Measurements from ENCODE around the gene WDR76. TPM values are rescaled to one million over a fixed set of nuclear protein-coding genes. Genes with fewer than 3 reads are reported as not detected.

The WDR76 gene
- polyA plus RNA-seq, 3 donors from 2014 or later = 8.3 to 8.9 (median 8.6) TPM

- Mint-ChIP-seq H3K27ac (no peak overlapping the region), H3K27me3 (ENCODE audit: low read depth in 3 of 3) (peaks cover 0 to 3% (median 2%) of the 10 kb centered on the region in 3 donors), H3K4me3 (no peak overlapping the region), H3K36me3 (no peaks in the 10 kb centered on the region), H3K9me3 (no peaks in the 10 kb centered on the region), H3K4me1 (no peaks in the 10 kb centered on the region)
- DNase-seq = no peak
Measured at GRCh38 chr15:43915631-43916325, 89.0 kb downstream of the WDR76 start.

DNA sequence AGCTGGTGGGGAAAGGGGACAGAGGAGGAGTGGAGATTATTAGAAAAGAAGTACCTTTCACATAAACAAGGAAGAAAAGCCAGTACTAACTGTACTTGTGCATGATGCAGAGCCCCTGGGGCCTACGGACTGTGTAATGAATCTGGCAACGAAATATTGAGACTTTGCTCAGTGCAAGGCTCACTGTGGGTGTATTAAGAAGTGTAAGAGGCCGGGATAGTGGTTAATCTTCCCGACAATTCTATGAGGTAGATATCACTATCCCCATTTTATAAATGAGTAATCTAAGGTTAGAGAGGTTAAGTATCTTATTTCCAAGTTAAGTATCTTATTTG, 89.5 kb downstream of the WDR76 start:
- H3K4me1 Mint-ChIP-seq = no peaks in the 10 kb centered on the region
- no peak for DNase-seq
- H3K36me3 Mint-ChIP-seq = no peaks in the 10 kb centered on the region
- H3K4me3 Mint-ChIP-seq = no peak overlapping the region
- no peaks in the 10 kb centered on the region for H3K9me3 Mint-ChIP-seq
- H3K27ac Mint-ChIP-seq = no peak overlapping the region
- H3K27me3 Mint-ChIP-seq (ENCODE audit: low read depth in 3 of 3) = peaks cover 2 to 3% (median 2%) of the 10 kb centered on the region in 3 donors

Other genes starting within 250 kb of the WDR76 start
- 1 to 10 TPM; 4.9 to 7.5 (median 7.1) TPM for gene PPIP5K1, start 236.8 kb upstream of the WDR76 start, polyA plus RNA-seq
- gene CKMT1B, start 233.0 kb upstream of the WDR76 start, polyA plus RNA-seq = not detected
- not detected for gene STRC, start 208.2 kb upstream of the WDR76 start, polyA plus RNA-seq
- under 1 TPM in 2 of 3 donors, not detected in 1; 0.34 to 0.80 TPM for gene CATSPER2, start 178.2 kb upstream of the WDR76 start, polyA plus RNA-seq
- not detected for gene CKMT1A, start 133.1 kb upstream of the WDR76 start, polyA plus RNA-seq
- 100 to 1,000 TPM; 394 to 690 (median 654) TPM for gene PDIA3, start 80.6 kb upstream of the WDR76 start, polyA plus RNA-seq
- 1 to 10 TPM in 1 of 3 donors, under 1 TPM in 1, not detected in 1; 0.78 to 1.4 TPM for gene ELL3, start 50.0 kb upstream of the WDR76 start, polyA plus RNA-seq
- 1,000 to 10,000 TPM; 1,924 to 3,752 (median 2,420) TPM for gene SERF2, start 34.7 kb upstream of the WDR76 start, polyA plus RNA-seq
- 1 to 10 TPM in 2 of 3 donors, under 1 TPM in 1; 0.72 to 3.4 (median 1.3) TPM for gene SERINC4, start 26.8 kb upstream of the WDR76 start, polyA plus RNA-seq
- gene HYPK, start 26.4 kb upstream of the WDR76 start, polyA plus RNA-seq = 10 to 100 TPM in 2 of 3 donors, 1 to 10 TPM in 1; 4.1 to 20.3 (median 10.0) TPM
- 10 to 100 TPM in 2 of 3 donors, 1 to 10 TPM in 1; 6.7 to 21.3 (median 10.4) TPM for gene MFAP1, start 2.3 kb upstream of the WDR76 start, polyA plus RNA-seq